ENCODE results near the gene RCAN1.
"Not testable (repeated sequence)": the region's sequence is repeated elsewhere in the genome, so short reads cannot be mapped to it uniquely, and the experiment has no call there.

RCAN1 gene

DNA sequence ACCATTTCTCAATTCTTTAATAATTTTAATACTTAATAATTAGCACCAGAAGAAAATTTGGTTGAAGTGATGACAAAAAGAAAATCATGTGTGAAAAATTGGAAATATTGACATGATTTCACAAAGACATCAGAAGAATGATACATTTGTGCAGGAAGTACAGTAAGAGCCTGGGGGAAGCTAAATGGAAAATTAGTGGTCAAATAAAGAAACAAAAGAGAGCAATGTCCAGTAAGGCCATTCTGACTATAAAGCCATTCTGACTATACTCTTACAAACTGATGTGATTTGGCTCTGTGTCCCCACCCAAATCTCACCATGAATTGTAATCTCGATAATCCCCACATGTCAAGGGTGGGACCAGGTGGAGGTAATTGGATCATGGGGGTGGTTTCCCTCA lies 54.3 kb downstream of the RCAN1 start:
- no peak overlapping the region for H3K4me3 ChIP-seq (replicated peaks; ENCODE audit: low read depth, low read length)
- TF ChIP-seq, protein P1, sequence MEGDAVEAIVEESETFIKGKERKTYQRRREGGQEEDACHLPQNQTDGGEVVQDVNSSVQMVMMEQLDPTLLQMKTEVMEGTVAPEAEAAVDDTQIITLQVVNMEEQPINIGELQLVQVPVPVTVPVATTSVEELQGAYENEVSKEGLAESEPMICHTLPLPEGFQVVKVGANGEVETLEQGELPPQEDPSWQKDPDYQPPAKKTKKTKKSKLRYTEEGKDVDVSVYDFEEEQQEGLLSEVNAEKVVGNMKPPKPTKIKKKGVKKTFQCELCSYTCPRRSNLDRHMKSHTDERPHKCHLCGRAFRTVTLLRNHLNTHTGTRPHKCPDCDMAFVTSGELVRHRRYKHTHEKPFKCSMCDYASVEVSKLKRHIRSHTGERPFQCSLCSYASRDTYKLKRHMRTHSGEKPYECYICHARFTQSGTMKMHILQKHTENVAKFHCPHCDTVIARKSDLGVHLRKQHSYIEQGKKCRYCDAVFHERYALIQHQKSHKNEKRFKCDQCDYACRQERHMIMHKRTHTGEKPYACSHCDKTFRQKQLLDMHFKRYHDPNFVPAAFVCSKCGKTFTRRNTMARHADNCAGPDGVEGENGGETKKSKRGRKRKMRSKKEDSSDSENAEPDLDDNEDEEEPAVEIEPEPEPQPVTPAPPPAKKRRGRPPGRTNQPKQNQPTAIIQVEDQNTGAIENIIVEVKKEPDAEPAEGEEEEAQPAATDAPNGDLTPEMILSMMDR (IDR thresholded peaks at IDR 0.05; ENCODE audit: low read depth, low read length, missing control alignments) = no peak

DNA sequence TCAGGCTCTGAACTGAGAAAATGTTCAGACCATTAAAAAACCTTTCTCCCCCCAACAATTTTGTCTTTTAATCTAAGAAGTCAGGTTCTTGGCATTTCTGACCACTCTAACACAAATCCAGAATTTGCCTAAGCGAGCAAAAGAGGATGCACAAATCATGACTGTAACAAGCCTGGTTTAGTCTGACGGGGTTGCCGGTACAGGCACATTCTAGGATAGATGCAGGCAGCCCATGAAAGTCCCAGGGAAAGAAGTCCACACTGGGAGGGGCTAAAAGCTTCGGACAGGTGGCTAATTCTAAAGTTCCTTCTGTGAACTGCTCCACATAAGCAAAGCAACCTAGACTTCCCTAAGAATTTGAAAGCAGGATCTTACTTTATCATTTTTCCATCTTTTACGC lies 54.9 kb downstream of the RCAN1 start:
- DNase-seq (ENCODE audit: extremely low read depth, low read depth) = no peak

More for the DNA sequence above, 54.3 kb downstream of the RCAN1 start:
- no peak for DNase-seq (ENCODE audit: extremely low read depth, low read depth)

DNA sequence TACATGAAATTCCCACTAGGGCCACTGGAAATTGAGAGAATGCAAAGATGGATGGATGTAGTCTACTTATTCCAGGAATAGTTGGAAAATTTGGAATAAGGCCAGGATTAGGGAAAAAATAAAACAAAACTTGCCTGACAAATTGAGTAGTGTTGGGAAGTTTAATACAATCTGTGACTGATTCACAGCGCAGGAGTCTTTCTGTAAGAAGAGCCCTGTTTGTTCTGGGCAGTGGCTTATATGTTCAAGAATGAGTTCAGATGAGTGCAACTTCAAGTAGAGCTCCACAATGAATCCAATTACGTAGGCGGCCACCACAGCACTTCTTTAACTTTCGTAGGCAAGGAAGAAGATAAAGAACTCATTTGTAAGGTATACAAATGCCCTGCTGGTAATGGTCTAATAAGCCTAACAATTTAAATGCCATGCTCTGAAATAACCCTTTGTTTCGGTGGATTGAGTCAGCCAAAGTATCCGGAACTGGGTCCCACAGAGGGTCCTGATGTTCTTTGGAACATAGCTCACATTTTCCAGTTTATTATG lies 55.8 kb downstream of the RCAN1 start:
- no peak overlapping the region for H3K4me3 ChIP-seq (replicated peaks; ENCODE audit: low read depth, low read length)
- no peak for DNase-seq (ENCODE audit: extremely low read depth, low read depth)
- TF ChIP-seq, protein P1 (IDR thresholded peaks at IDR 0.05; ENCODE audit: low read depth, low read length, missing control alignments) = no peak

More for the DNA sequence above, 54.9 kb downstream of the RCAN1 start:
- TF ChIP-seq, protein P1 (IDR thresholded peaks at IDR 0.05; ENCODE audit: low read depth, low read length, missing control alignments) = no peak
- H3K4me3 ChIP-seq (replicated peaks; ENCODE audit: low read depth, low read length) = no peak overlapping the region

DNA sequence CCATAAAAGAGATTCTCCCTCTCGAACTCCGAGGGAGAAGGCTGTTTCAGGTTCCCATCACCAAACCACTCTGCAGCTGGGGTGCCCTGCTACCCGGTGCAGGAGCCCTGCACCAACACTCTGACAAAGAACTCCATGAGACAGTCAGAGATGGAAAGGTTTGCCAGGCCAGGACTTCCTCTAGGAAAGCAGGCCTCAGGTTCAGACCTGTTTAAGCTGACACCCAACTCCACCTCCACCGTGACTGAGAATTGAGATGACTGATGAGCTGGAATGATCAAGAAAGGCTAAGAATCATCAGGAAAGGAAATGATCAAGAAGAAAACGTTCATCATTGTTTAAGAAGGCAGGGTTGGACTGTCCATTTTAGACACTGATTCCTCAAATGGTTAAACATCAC lies 56.7 kb downstream of the RCAN1 start:
- no peak for DNase-seq (ENCODE audit: extremely low read depth, low read depth)
- no peak overlapping the region for H3K4me3 ChIP-seq (replicated peaks; ENCODE audit: low read depth, low read length)
- TF ChIP-seq, protein P1 (IDR thresholded peaks at IDR 0.05; ENCODE audit: low read depth, low read length, missing control alignments) = no peak

DNA sequence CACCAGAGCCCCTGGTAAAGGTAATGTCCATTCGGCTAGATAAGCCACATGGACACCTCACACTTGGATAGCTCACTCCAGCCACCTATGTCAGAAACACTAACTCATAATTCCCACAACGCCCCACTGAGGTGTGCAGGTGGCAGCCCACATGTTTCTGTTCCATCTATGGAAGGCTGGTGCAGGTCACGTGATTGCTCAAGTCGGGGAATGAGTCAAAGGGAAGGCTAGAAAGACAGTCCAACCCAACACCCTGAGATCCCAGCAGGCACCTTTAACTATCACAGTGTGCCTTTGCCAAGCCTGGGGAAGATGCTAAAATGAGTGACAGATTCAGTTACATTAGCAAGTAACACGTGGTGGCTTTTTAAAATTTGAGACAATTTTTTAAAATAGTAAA lies 57.7 kb downstream of the RCAN1 start:
- TF ChIP-seq, protein P1 (IDR thresholded peaks at IDR 0.05; ENCODE audit: low read depth, low read length, missing control alignments) = no peak
- no peak overlapping the region for H3K4me3 ChIP-seq (replicated peaks; ENCODE audit: low read depth, low read length)

DNA sequence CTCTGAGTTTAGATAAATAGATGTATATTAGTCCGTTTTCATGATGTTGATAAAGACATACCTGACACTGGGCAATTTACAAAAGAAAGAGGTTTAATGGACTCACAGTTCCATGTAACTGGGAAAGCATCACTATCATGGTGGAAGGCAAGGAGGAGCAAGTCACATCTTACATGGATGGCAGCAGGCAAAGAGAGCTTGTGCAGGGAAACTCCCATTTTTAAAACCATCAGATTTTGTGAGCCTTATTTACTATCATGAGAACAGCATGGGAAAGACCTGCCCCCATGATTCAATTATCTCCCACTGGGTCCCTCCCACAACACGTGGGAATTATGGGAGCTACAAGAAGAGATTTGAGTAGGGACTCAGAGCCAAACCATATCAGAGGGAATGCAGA lies 60.2 kb downstream of the RCAN1 start:
- not testable (repeated sequence) for DNase-seq (ENCODE audit: extremely low read depth, low read depth)

More for the DNA sequence above, 57.7 kb downstream of the RCAN1 start:
- no peak for DNase-seq (ENCODE audit: extremely low read depth, low read depth)

DNA sequence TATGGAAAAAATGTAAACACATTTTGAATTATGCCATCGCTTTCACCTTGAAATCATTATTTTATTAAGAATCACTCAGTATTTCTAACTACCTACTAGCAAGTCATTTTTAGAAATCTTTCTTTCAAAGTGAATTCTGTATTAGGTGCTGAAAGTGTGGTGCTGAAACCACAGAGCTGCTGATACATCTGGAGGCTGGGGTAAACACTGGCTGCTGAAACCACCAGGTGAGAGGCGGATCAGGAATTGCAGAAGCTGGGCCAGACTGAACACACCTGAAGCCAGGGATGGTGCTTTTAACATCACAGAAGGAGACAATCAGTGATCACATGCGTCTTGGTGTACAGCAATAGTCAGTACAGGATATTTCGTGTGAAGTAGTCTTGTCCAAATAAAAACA lies 60.7 kb downstream of the RCAN1 start:
- no peak for DNase-seq (ENCODE audit: extremely low read depth, low read depth)
- TF ChIP-seq, protein P1 (IDR thresholded peaks at IDR 0.05; ENCODE audit: low read depth, low read length, missing control alignments) = no peak
- no peak overlapping the region for H3K4me3 ChIP-seq (replicated peaks; ENCODE audit: low read depth, low read length)

More for the DNA sequence above, 60.2 kb downstream of the RCAN1 start:
- not testable (repeated sequence) for H3K4me3 ChIP-seq (replicated peaks; ENCODE audit: low read depth, low read length)
